Activated B cell treated with CpG ODN at 0.5 μM for 24 hours (primary cell): ENCODE measurements around the gene DNMBP. TPM values are rescaled to one million over a fixed set of nuclear protein-coding genes. Genes with fewer than 3 reads are reported as not detected.
A peak's percentile ranks its signal among the peaks of the same experiment; 100 is the strongest.

Source experiments
- ATAC-seq: fragments of 200-7000 bp; cut with Tn5 transposase; one replicate; pipeline ENCODE4 v1.10.0; 2021; ENCODE audit warnings: low read depth, mild to moderate bottlenecking, moderate library complexity
- CTCF ChIA-PET: fragments of 350-600 bp; sonication (Branson Sonifier 250); formaldehyde crosslinking; loops from one replicate; lab custom pipeline; 2021; ENCODE audit warnings: antibody characterized with exemption; lab: Charles Lee
- POLR2A ChIA-PET: fragments of 350-600 bp; sonication (Branson Sonifier 250); formaldehyde crosslinking; loops from one replicate; lab custom pipeline; 2021; ENCODE audit warnings: antibody characterized with exemption; lab: Charles Lee
- DNase-seq: peaks from one replicate; pipeline ENCODE4 v3.0.0; 2022
- H3K27ac Mint-ChIP-seq: one replicate; pipeline ENCODE4 v1.8.0; 2020; ENCODE audit warnings: mixed read lengths
- H3K27me3 Mint-ChIP-seq: one replicate; pipeline ENCODE4 v1.8.0; 2021; ENCODE audit warnings: mixed read lengths
- H3K36me3 Mint-ChIP-seq: one replicate; pipeline ENCODE4 v1.8.0; 2021; ENCODE audit warnings: low read depth, mixed read lengths
- H3K4me1 Mint-ChIP-seq: one replicate; pipeline ENCODE4 v1.8.0; 2021; ENCODE audit warnings: mixed read lengths
- H3K4me3 Mint-ChIP-seq: one replicate; pipeline ENCODE4 v1.8.0; 2020; ENCODE audit warnings: mild to moderate bottlenecking, mixed read lengths
- H3K9me3 Mint-ChIP-seq: one replicate; pipeline ENCODE4 v1.8.0; 2020; ENCODE audit warnings: mixed read lengths
- intact Hi-C: fragments of 100-400 bp; cut with micrococcal nuclease; formaldehyde crosslinking; loops from one replicate; pipeline ENCODE4 v1.15.1; 2024
- total RNA-seq: library from RNA; stranded (reverse); gene quantifications from 2 replicates; pipeline ENCODE4 v1.2.3, GENCODE V29; 2022
- TF ChIP-seq, protein P1 (sequence below): fragments of 200-600 bp; IDR thresholded peaks from one replicate; pipeline ENCODE4 v1.8.0; 2022; ENCODE audit warnings: antibody characterized with exemption, mild to moderate bottlenecking

The DNMBP gene
- total RNA-seq, 1 donor from 2014 or later: 13.1 TPM

DNA sequence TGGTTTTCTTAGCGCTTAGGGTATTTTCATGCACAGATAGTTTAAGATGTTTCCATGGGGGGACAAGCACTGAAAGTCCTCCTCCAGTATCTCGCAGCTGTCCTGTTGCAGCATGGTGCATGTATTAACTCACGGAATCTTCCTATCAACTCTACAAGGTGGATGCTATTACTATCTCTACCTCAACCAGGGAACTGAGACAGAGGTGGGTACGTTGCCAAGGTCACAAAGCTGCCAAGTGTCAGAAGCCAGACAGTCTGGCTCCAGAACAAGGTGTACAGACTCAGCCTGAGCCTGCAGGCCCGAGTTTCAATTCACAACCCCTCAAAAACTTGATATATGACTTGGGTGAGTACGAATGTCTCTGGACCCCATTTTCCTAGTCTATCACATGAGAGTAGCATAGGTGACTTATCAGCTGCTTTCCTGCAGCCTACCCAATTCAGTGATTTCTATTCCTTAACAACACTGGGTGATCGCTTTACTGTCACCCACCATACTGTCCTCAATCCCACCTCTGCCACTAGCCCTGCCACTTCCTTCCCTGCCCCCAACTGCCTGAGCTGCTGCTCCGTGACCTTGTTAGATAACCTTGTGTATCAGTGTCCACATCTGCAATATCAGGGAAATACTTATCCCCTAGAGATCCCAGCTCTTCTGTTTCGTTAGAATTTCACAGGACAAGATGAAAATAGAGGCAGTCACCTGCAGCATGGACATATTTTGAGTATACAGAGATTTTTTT is 135.2 kb downstream of the DNMBP start:
- Mint-ChIP-seq H3K27ac (no peak overlapping the region), H3K9me3 (no peaks in the 10 kb centered on the region), H3K4me3 (no peak overlapping the region), H3K36me3 (peaks cover 40% of the 10 kb centered on the region), H3K4me1 (no peaks in the 10 kb centered on the region), H3K27me3 (no peaks in the 10 kb centered on the region)
- CTCF ChIA-PET: no interaction called here
- POLR2A ChIA-PET: no interaction called here
- TF ChIP-seq, protein P1, sequence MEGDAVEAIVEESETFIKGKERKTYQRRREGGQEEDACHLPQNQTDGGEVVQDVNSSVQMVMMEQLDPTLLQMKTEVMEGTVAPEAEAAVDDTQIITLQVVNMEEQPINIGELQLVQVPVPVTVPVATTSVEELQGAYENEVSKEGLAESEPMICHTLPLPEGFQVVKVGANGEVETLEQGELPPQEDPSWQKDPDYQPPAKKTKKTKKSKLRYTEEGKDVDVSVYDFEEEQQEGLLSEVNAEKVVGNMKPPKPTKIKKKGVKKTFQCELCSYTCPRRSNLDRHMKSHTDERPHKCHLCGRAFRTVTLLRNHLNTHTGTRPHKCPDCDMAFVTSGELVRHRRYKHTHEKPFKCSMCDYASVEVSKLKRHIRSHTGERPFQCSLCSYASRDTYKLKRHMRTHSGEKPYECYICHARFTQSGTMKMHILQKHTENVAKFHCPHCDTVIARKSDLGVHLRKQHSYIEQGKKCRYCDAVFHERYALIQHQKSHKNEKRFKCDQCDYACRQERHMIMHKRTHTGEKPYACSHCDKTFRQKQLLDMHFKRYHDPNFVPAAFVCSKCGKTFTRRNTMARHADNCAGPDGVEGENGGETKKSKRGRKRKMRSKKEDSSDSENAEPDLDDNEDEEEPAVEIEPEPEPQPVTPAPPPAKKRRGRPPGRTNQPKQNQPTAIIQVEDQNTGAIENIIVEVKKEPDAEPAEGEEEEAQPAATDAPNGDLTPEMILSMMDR: no peak
- DNase-seq: no peak
- ATAC-seq: no peak
- intact Hi-C loops: no loop called here

GRCh38 chr10:99873846-99874245 is 135.9 kb downstream of the DNMBP start:
- TF ChIP-seq, protein P1: no peak
- Mint-ChIP-seq H3K27ac (no peak overlapping the region), H3K27me3 (peaks cover 4% of the 10 kb centered on the region), H3K9me3 (no peaks in the 10 kb centered on the region), H3K36me3 (peaks cover 34% of the 10 kb centered on the region), H3K4me3 (no peak overlapping the region), H3K4me1 (no peaks in the 10 kb centered on the region)
- POLR2A ChIA-PET: no interaction called here
- no peak for ATAC-seq
- no peak for DNase-seq
- intact Hi-C loops: no loop called here
- CTCF ChIA-PET: no interaction called here

- POLR2A ChIA-PET: no interaction called here
- Mint-ChIP-seq H3K9me3 (peaks cover under 1% of the 10 kb centered on the region), H3K4me1 (no peaks in the 10 kb centered on the region), H3K36me3 (peaks cover 22% of the 10 kb centered on the region), H3K27me3 (peaks cover 13% of the 10 kb centered on the region), H3K27ac (no peak overlapping the region), H3K4me3 (no peak overlapping the region)
- CTCF ChIA-PET: no interaction called here
- TF ChIP-seq, protein P1: no peak
- ATAC-seq (no peak), DNase-seq (no peak)
- intact Hi-C loops: no loop called here
These were observed 137.2 kb downstream of the DNMBP start for GRCh38 chr10:99872367-99873162.

GRCh38 chr10:99870123-99870730 is 139.5 kb downstream of the DNMBP start:
- H3K4me3 Mint-ChIP-seq: no peak overlapping the region
- CTCF ChIA-PET: interaction anchor here (2.6 kb wide), 1 partner anchor 176 kb away, joined by 10 read pairs; no protein-coding TSS in a partner anchor

More at GRCh38 chr10:99870123-99870730, 139.5 kb downstream of the DNMBP start:
- H3K36me3 Mint-ChIP-seq: peaks cover under 1% of the 10 kb centered on the region
- TF ChIP-seq, protein P1: no peak
- ATAC-seq (peak; percentile 14), DNase-seq (no peak)
- H3K27me3 Mint-ChIP-seq: peaks cover 35% of the 10 kb centered on the region
- no peak overlapping the region for H3K27ac Mint-ChIP-seq
- H3K4me1 Mint-ChIP-seq: no peaks in the 10 kb centered on the region
- peaks cover 12% of the 10 kb centered on the region for H3K9me3 Mint-ChIP-seq
- POLR2A ChIA-PET: no interaction called here
- intact Hi-C loops: no loop called here
